H1 (cell line): Measurements from ENCODE around the gene POU6F2. TPM values are rescaled to one million over a fixed set of nuclear protein-coding genes. Genes with fewer than 3 reads are reported as not detected.

Source experiments
- CTCF ChIA-PET: fragments of 300-600 bp; sonication (Branson Sonifier 250); formaldehyde crosslinking; loops from one replicate; lab custom pipeline; 2021; ENCODE audit not compliant: partially characterized antibody; lab: Charles Lee
- POLR2A ChIA-PET: fragments of 300-600 bp; sonication (Branson Sonifier 250); formaldehyde crosslinking; loops from one replicate; lab custom pipeline; 2021; ENCODE audit warnings: inconsistent platforms; ENCODE audit not compliant: partially characterized antibody; lab: Charles Lee
- DNase-seq, 2 experiments: peaks; one replicate each; pipeline versions ENCODE4 v3.0.0 to v3.0.0-alpha.2; 2010 to 2022; ENCODE audit warnings: low spot score in 2 of 2, low read depth in 1 of 2, mixed read lengths in 1 of 2
- FAIRE-seq: peaks from 2 replicates; lab custom pipeline; 2011; peaks lifted over from hg19 to GRCh38; lab: Jason Lieb, UNC
- H2AFZ ChIP-seq: 2 replicates; pipeline ENCODE4 v1.8.1; 2012; ENCODE audit warnings: low read length, inconsistent platforms
- H2AK5ac ChIP-seq: 2 replicates; pipeline ENCODE4 v1.6.1; 2013; ENCODE audit warnings: low read depth, low read length
- H2BK120ac ChIP-seq: replicated peaks from 2 replicates; pipeline ENCODE3; 2013; ENCODE audit warnings: low read depth, low read length, inconsistent platforms
- H2BK12ac ChIP-seq: 2 replicates; pipeline ENCODE4 v1.6.1; 2013; ENCODE audit warnings: low read depth, low read length
- H2BK15ac ChIP-seq: 2 replicates; pipeline ENCODE4 v1.6.1; 2013; ENCODE audit warnings: low read length
- H2BK20ac ChIP-seq: 2 replicates; pipeline ENCODE4 v1.6.1; 2013; ENCODE audit warnings: low read length
- H2BK5ac ChIP-seq: 2 replicates; pipeline ENCODE4 v1.6.1; 2013; ENCODE audit warnings: low read depth, low read length
- H3K14ac ChIP-seq: 2 replicates; pipeline ENCODE4 v1.6.1; 2013; ENCODE audit warnings: inconsistent platforms; ENCODE audit not compliant: insufficient read length
- H3K18ac ChIP-seq: 2 replicates; pipeline ENCODE4 v1.6.1; 2013; ENCODE audit warnings: low read length; ENCODE audit errors: extremely low read depth
- H3K23ac ChIP-seq: 2 replicates; pipeline ENCODE4 v1.6.1; 2013; ENCODE audit warnings: inconsistent platforms; ENCODE audit not compliant: insufficient read length
- H3K23me2 ChIP-seq: 2 replicates; pipeline ENCODE4 v1.6.1; 2013; ENCODE audit warnings: low read depth, low read length
- H3K27ac ChIP-seq: 2 replicates; pipeline ENCODE4 v1.6.1; 2011; ENCODE audit warnings: low read depth, low read length, inconsistent platforms
- H3K27me3 ChIP-seq, 4 experiments: replicated peaks in 1 of 4; 1 replicate in 1 of 4; 2 replicates in 3 of 4; pipeline versions ENCODE4 v1.6.1 to v1.8.1; 2011 to 2013; ENCODE audit warnings: low read length in 3 of 4, mild to moderate bottlenecking in 3 of 4, inconsistent platforms in 2 of 4, mixed read lengths in 2 of 4, moderate library complexity in 1 of 4; ENCODE audit not compliant: control insufficient read depth in 3 of 4, insufficient read depth in 3 of 4; ENCODE audit errors: extremely low read depth in 1 of 4
- H3K36me3 ChIP-seq, 4 experiments: 2 replicates each; pipeline versions ENCODE4 v1.6.1 to v1.8.1; 2011 to 2013; ENCODE audit warnings: mild to moderate bottlenecking in 4 of 4, low read length in 3 of 4, moderate library complexity in 2 of 4, control low read depth in 1 of 4, inconsistent platforms in 1 of 4; ENCODE audit not compliant: insufficient read depth in 4 of 4, control insufficient read depth in 2 of 4
- H3K4ac ChIP-seq: replicated peaks from 2 replicates; pipeline ENCODE3; 2013; ENCODE audit warnings: low read length, low read depth, mixed read lengths, inconsistent platforms; ENCODE audit not compliant: insufficient read length
- H3K4me1 ChIP-seq, 4 experiments: replicated peaks in 1 of 4; 1 replicate in 1 of 4; 2 replicates in 3 of 4; pipeline versions ENCODE4 v1.6.1 to v1.8.1; 2011 to 2013; ENCODE audit warnings: low read length in 3 of 4, inconsistent platforms in 2 of 4, mixed read lengths in 1 of 4; ENCODE audit not compliant: insufficient read depth in 4 of 4, control insufficient read depth in 3 of 4
- H3K4me2 ChIP-seq, 2 experiments: 2 replicates each; pipeline versions ENCODE4 v1.6.1 to v1.8.1; 2011 to 2013; ENCODE audit warnings: low read depth in 2 of 2, low read length in 2 of 2, control low read depth in 1 of 2, inconsistent platforms in 1 of 2, mild to moderate bottlenecking in 1 of 2; ENCODE audit not compliant: insufficient read depth in 1 of 2
- H3K4me3 ChIP-seq, 4 experiments: fragments of 200-600, 300-600 bp in 1 of 4; sonication (generic), shearing (Covaris generic), sonication (Bioruptor Twin) in 1 of 4; 2 replicates each; pipeline versions ENCODE4 v1.5.1 to v1.8.1; 2011 to 2016; ENCODE audit warnings: low read length in 4 of 4, low read depth in 3 of 4, control low read depth in 2 of 4, inconsistent platforms in 2 of 4, mild to moderate bottlenecking in 2 of 4, mixed read lengths in 1 of 4, moderate library complexity in 1 of 4; ENCODE audit not compliant: insufficient read depth in 2 of 4; ENCODE audit errors: extremely low read depth in 1 of 4
- H3K56ac ChIP-seq: replicated peaks from 2 replicates; pipeline ENCODE3; 2013; ENCODE audit warnings: low read depth, mild to moderate bottlenecking, mixed read lengths, low read length, inconsistent platforms; ENCODE audit not compliant: insufficient read length
- H3K79me1 ChIP-seq: 2 replicates; pipeline ENCODE4 v1.6.1; 2013; ENCODE audit warnings: low read depth, low read length, control low read depth
- H3K79me2 ChIP-seq, 2 experiments: 2 replicates each; pipeline versions ENCODE4 v1.6.1 to v1.8.1; 2012 to 2013; ENCODE audit warnings: low read length in 2 of 2, mild to moderate bottlenecking in 2 of 2, inconsistent platforms in 1 of 2; ENCODE audit not compliant: insufficient read depth in 2 of 2, control insufficient read depth in 1 of 2
- H3K9ac ChIP-seq, 4 experiments: replicated peaks in 1 of 4; 1 replicate in 1 of 4; 2 replicates in 3 of 4; pipeline versions ENCODE4 v1.6.1 to v1.8.1; 2011 to 2013; ENCODE audit warnings: low read depth in 3 of 4, low read length in 3 of 4, control low read depth in 2 of 4, mild to moderate bottlenecking in 2 of 4, moderate library complexity in 2 of 4, inconsistent platforms in 1 of 4; ENCODE audit errors: extremely low read depth in 1 of 4
- H3K9me3 ChIP-seq, 2 experiments: 2 replicates each; pipeline versions ENCODE4 v1.6.1 to v1.8.1; 2012 to 2013; ENCODE audit warnings: mild to moderate bottlenecking in 2 of 2, moderate library complexity in 2 of 2, control low read depth in 1 of 2, inconsistent platforms in 1 of 2, low read depth in 1 of 2, low read length in 1 of 2, mixed read lengths in 1 of 2; ENCODE audit not compliant: insufficient read depth in 2 of 2
- H4K20me1 ChIP-seq, 2 experiments: replicated peaks in 1 of 2; 2 replicates each; pipeline versions ENCODE3 to v1.8.1; 2011 to 2013; ENCODE audit warnings: inconsistent platforms in 2 of 2, low read length in 2 of 2, mild to moderate bottlenecking in 1 of 2; ENCODE audit not compliant: insufficient read depth in 2 of 2, control insufficient read depth in 1 of 2
- H4K5ac ChIP-seq: 2 replicates; pipeline ENCODE4 v1.6.1; 2013; ENCODE audit warnings: low read length, low read depth, mixed read lengths, inconsistent platforms; ENCODE audit not compliant: insufficient read length
- H4K8ac ChIP-seq: 2 replicates; pipeline ENCODE4 v1.8.0; 2013; ENCODE audit warnings: mild to moderate bottlenecking, moderate library complexity, low read length, inconsistent platforms; ENCODE audit not compliant: insufficient read depth; ENCODE audit errors: extremely low read depth
- H4K91ac ChIP-seq: replicated peaks from 2 replicates; pipeline ENCODE3; 2013; ENCODE audit warnings: low read length, mixed read lengths, inconsistent platforms; ENCODE audit not compliant: insufficient read length
- ASH2L ChIP-seq: fragments of 200-600, 300-600 bp; sonication (generic); IDR thresholded peaks from one replicate; pipeline ENCODE4 v1.7.1; 2017; ENCODE audit warnings: low read length
- BRCA1 ChIP-seq: IDR thresholded peaks from 2 replicates; pipeline ENCODE4 v1.6.1; 2012; ENCODE audit warnings: low read depth, low read length, improper control_type of control experiment
- HDAC2 ChIP-seq, 2 experiments: fragments of 300-600 bp in 1 of 2; sonication (generic) in 1 of 2; IDR thresholded peaks; 2 replicates each; pipeline ENCODE4 v1.6.1; 2011 to 2012; ENCODE audit warnings: low read depth in 2 of 2, low read length in 2 of 2, mild to moderate bottlenecking in 2 of 2, moderate library complexity in 2 of 2, borderline replicate concordance in 1 of 2, inconsistent platforms in 1 of 2
- NANOG ChIP-seq: IDR thresholded peaks from 2 replicates; pipeline ENCODE4 v1.6.1; 2011; ENCODE audit warnings: low read length, low read depth, mild to moderate bottlenecking, inconsistent platforms; ENCODE audit not compliant: insufficient read depth, poor library complexity, severe bottlenecking
- PHF8 ChIP-seq: fragments of 200-600 bp; sonication (generic); conservative IDR thresholded peaks from 2 replicates; pipeline ENCODE4 v1.7.1; 2012; ENCODE audit warnings: low read depth, mild to moderate bottlenecking, inconsistent platforms, low read length, moderate library complexity
- SUZ12 ChIP-seq: fragments of 200-600 bp; sonication (generic); IDR thresholded peaks from 2 replicates; pipeline ENCODE4 v1.6.1; 2012; ENCODE audit warnings: mild to moderate bottlenecking, inconsistent platforms, low read length, moderate library complexity, mixed read lengths
- TAF7 ChIP-seq: optimal IDR thresholded peaks from 2 replicates; pipeline ENCODE3; 2011; ENCODE audit warnings: low read depth, mild to moderate bottlenecking, inconsistent platforms, low read length, moderate library complexity, borderline replicate concordance
- USF2 ChIP-seq: IDR thresholded peaks from 2 replicates; pipeline ENCODE4 v1.6.1; 2011; ENCODE audit warnings: low read length, improper control_type of control experiment
- ZNF274 ChIP-seq: IDR thresholded peaks from 2 replicates; pipeline ENCODE4 v1.7.0; 2012; ENCODE audit warnings: low read length, borderline replicate concordance; ENCODE audit errors: extremely low read depth
- WGBS, 2 experiments: shearing (Covaris generic) in 1 of 2; methylation state at CpG; one replicate each; pipeline versions ENCODE4 v1.1.6 to v1.1.7; 2013 to 2015; ENCODE audit warnings: low lambda C conversion rate in 2 of 2, mixed read lengths in 2 of 2, inconsistent platforms in 1 of 2, low coverage in 1 of 2, missing lambda C conversion rate in 1 of 2; ENCODE audit not compliant: insufficient replicate concordance in 2 of 2, insufficient coverage in 1 of 2, insufficient read length in 1 of 2; ENCODE audit errors: extremely low coverage in 1 of 2, missing lambda C conversion rate in 1 of 2; 5-methylcytosine and 5-hydroxymethylcytosine counted together
- polyA plus RNA-seq, 7 experiments: library from polyadenylated mRNA; depleted of rRNA in 3 of 7; stranded (reverse) in 5 of 7; unstranded in 2 of 7; fragments of >200 nt in 5 of 7; fragments of 200-250 nt in 2 of 7; gene quantifications; 1 replicate in 5 of 7; 2 replicates in 1 of 7; 4 replicates in 1 of 7; pipeline versions ENCODE4 v1.2.1 to v1.2.3, GENCODE V29; 2011 to 2013; ENCODE audit warnings: missing spikeins in 2 of 7, mixed read lengths in 2 of 7
- total RNA-seq: library from RNA; stranded (reverse); fragmentation: NEBNext Ultra II Directional; extraction: Animal tissue kit (Norgen Biotek cat#: 25700); gene quantifications from 2 replicates; pipeline ENCODE4 v1.2.1, GENCODE V29; 2021
- TF ChIP-seq, protein P1 (sequence below): IDR thresholded peaks from 2 replicates; pipeline ENCODE4 v1.6.1; 2012; ENCODE audit warnings: inconsistent platforms

The POU6F2 gene
- total and polyA plus RNA-seq, 2 of the 8 experiments (the other 6 are each of a cell fraction or from before 2014, with no cell fraction given) = 1.1 to 2.0 TPM

GRCh38 chr7:39075210-39075609 is 97.5 kb downstream of the POU6F2 start:
- POLR2A ChIA-PET = interaction anchor here (0.8 kb wide), 1 partner anchor 17 kb away, joined by 3 read pairs; no protein-coding TSS in a partner anchor
- FAIRE-seq = no peak

More at GRCh38 chr7:39075210-39075609, 97.5 kb downstream of the POU6F2 start:
- Histone ChIP-seq H4K5ac (no peak overlapping the region), H2BK15ac (no peak overlapping the region), H3K79me1 (no peaks in the 10 kb centered on the region), H4K20me1 (no peaks in the 10 kb centered on the region), H3K9ac (no peak overlapping the region), H2BK120ac (no peak overlapping the region), H3K4ac (no peak overlapping the region), H4K8ac (no peak overlapping the region), H3K14ac (no peak overlapping the region), H3K9me3 (peaks cover 0 to 2% of the 10 kb centered on the region in 2 experiments; a peak in 1 of 4 replicates), H2BK20ac (no peak overlapping the region), H3K4me1 (peaks cover 0 to 3% (median 1%) of the 10 kb centered on the region in 4 experiments; a peak in 2 of 7 replicates), H2BK5ac (no peak overlapping the region), H3K36me3 (no peaks in the 10 kb centered on the region; a peak in 1 of 8 replicates), H2BK12ac (no peak overlapping the region), H3K56ac (no peak overlapping the region), H3K23ac (no peak overlapping the region), H2AK5ac (no peak overlapping the region), H3K4me2 (no peak overlapping the region), H3K18ac (no peak overlapping the region), H4K91ac (no peak overlapping the region), H3K79me2 (no peaks in the 10 kb centered on the region), H3K23me2 (no peaks in the 10 kb centered on the region; the same call in 1 of the 2 replicates), H3K27me3 (no peaks in the 10 kb centered on the region), H3K27ac (no peak overlapping the region), H2AFZ (no peak overlapping the region), H3K4me3 (no peak overlapping the region)
- TF ChIP-seq ZNF274 = no peak
- TF ChIP-seq BRCA1 = no peak
- no peak for TF ChIP-seq TAF7
- TF ChIP-seq, protein P1, sequence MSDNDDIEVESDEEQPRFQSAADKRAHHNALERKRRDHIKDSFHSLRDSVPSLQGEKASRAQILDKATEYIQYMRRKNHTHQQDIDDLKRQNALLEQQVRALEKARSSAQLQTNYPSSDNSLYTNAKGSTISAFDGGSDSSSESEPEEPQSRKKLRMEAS = no peak
- TF ChIP-seq PHF8 = no peak
- no peak for TF ChIP-seq SUZ12
- TF ChIP-seq ASH2L = no peak
- TF ChIP-seq USF2 = no peak
- no peak for TF ChIP-seq NANOG
- TF ChIP-seq HDAC2 (IDR thresholded peaks at IDR 0.05; ENCODE audit: borderline replicate concordance in 1 of 2, low read depth in 2 of 2, low read length in 2 of 2) = no peak
- no peak for DNase-seq
- CTCF ChIA-PET = interaction anchor here (0.8 to 1.7 kb wide), 6 partner anchors 10 to 379 kb away, joined by 3 to 7 read pairs (median 4); no protein-coding TSS in a partner anchor
- 100% methylated on average over 1 of the region's 1 CpG; no CpG with 5 or more reads in 1 of the 2 experiments for WGBS, 2 experiments
